CD4-positive, alpha-beta T cell treated with Interleukin-4 for 1 hour (primary cell): Measurements from ENCODE around the gene ZNF217.
"Not testable (repeated sequence)": the region's sequence is repeated elsewhere in the genome, so short reads cannot be mapped to it uniquely, and the experiment has no call there.

Experiments
- DNase-seq, 2 donors: peaks; one replicate each; pipeline ENCODE4 v3.0.0-alpha.2; 2020 to 2022

Gene ZNF217

GRCh38 chr20:53597030-53597482 is 3.4 kb upstream of the ZNF217 start:
- no peak for DNase-seq

- DNase-seq: not testable (repeated sequence)
These were observed 2.8 kb upstream of the ZNF217 start for GRCh38 chr20:53596189-53597001.

DNA sequence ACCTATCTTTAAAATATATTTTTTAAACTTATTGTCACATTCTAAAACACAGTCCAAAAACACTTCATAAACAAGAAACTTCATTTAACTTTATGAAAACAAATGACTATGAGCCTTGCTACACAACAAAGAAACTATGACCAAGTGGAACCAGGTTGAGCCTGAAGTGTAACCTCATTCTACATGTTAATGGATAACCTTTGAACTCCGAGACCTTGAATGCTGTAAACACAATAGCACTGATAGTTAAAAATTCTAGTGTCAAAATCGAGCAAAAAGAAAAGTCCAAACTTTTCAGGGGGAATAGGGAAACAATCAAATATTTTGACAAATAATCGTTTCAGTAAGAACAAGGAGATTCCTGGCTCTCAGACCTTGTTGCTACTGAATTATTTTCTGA is 2.1 kb upstream of the ZNF217 start:
- not testable (repeated sequence) for DNase-seq

GRCh38 chr20:53595018-53595378 is 1.4 kb upstream of the ZNF217 start:
- DNase-seq: no peak

- DNase-seq: peak; percentile 94 to 96
These were observed 704 bp upstream of the ZNF217 start for GRCh38 chr20:53594068-53595017.

DNA sequence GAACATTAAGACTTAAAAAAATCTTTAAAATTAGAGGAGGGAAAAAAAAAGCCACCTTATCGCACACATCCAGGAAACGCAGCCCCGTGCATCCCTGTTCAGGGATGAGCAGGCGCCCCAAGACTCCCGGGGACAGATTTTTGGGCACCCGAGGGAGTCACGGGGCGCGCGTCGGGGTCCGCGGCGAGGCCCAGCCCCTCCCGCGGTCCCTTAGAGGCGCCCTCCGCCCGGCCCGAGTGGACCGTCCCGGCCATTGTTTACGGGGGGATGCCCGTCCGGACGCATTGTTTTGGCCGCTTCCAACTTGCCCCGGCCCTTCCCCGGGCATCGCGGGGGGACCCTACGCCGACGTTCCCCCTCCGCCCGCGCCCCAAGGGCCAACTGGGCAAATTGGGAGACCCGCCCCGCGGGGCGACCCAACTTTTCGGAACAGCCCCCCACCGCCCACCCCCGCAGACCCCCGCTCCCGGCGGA is 610 bp downstream of the ZNF217 start:
- DNase-seq: peak; percentile 30 to 37

GRCh38 chr20:53592454-53592991 is 1.1 kb downstream of the ZNF217 start:
- peak; percentile 67 to 74 for DNase-seq

- not testable (repeated sequence) for DNase-seq
These were observed 1.6 kb downstream of the ZNF217 start for GRCh38 chr20:53591941-53592441.

- not testable (repeated sequence) for DNase-seq
These were observed 2.4 kb downstream of the ZNF217 start for GRCh38 chr20:53591206-53591741.

DNA sequence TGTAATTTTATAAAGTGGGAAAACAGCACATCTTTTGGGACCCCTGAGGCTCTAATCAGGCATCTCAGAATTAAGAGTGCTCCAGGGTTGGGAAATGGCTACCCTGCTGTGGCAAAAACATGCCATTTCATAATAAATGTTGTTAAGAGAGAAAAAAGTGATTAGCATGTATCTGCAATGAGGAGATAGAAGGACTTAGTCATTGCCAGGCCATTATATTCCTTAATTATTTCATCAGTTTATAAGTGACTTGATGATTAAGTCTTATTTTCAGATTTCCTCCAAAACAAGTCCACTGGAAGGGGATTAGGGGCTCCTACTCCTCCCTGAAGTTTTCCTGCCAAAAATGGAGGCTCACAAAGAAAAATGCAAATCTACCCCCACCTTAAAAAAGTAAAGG is 3.0 kb downstream of the ZNF217 start:
- DNase-seq: not testable (repeated sequence)

GRCh38 chr20:53590122-53590521 is 3.5 kb downstream of the ZNF217 start:
- not testable (repeated sequence) for DNase-seq

DNA sequence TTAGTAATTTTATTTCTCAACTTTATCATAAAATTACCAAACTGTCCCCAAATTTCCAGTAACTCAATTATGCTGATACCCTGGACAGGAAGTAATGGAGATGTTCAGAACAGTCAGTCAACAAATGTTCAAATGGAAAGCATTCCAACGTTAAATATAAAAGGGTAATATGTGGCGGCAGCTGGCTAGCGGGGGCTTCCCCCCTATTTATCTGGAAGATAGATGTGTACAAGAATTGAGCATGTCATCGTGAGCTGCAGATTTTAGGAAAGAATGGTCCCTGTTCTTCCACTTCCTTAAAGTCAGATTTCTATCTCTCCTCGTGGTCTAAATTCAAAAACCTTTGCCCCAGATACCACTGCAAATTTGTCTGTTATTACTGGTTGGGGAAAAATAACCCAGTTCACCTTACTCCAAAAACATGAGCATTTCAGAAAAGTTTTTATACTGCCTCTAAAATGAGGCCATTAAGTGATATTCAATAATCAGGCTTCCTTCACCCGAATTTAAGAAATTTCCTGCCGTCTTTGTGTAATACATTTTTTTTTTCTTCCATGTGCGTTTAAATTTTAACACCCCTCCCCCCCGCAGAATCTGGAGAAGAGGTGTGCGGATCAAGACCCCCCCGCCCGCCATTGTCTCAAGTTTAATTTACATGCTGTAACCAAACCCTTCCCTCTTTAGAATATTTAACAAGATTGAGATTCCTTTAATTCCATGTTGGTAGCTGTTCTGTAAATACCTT is 4.1 kb downstream of the ZNF217 start:
- DNase-seq: peak; percentile 38 to 57

DNA sequence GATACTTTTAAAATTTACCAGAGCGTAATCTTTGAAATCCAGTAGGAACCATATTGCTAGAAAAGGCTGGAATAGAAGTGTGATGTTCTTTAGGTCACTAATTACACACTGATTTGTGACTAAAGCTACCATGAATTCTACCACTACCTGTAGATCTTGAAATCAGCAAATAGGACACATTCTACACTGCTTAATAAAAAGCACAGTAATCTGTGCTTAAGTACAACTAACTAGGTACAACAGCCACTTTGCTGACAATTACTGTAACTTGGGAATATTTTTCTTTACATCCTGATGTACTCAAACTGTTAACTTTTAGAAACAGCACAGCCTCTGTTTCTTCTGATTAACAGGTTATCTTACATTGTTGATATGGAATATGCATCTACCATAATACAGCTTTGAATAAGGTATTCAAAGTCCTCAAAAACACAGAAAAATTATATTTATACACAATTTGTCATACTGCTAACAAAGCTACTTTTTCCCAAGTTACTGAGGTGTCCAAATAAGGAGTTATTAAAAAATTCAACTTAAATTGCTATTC is 6.4 kb downstream of the ZNF217 start:
- not testable (repeated sequence) for DNase-seq

GRCh38 chr20:53586640-53587039 is 7.0 kb downstream of the ZNF217 start:
- DNase-seq: no peak

- DNase-seq: peak in 1 of 2 donors; percentile 36
These were observed 7.7 kb downstream of the ZNF217 start for GRCh38 chr20:53585910-53586309.

DNA sequence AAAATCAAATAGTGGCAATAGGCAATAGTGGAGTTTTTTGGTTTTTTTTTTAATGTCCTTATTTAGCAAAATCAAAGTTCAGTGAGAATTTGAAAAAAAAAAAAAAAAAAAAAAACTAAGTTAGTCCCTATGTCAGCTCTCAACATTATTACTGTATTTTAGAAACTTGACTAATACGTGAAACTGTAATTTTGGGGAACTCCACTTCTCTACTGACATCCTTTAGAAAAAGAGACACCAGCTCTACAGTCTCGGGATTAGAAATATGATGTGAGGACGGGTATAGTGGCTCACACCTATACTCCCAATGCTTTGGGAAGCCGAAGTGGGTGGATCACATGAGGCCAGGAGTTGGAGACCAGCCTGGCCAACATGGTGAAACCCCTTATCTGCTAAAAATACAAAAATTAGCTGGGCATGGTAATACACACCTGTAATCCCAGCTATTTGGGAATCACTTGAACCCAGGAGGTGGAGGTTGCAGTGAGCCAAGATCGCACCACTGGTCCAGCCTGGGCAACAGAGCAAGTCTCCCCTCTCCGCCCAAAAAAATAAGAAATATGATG is 8.6 kb downstream of the ZNF217 start:
- DNase-seq: peak in 1 of 2 donors; percentile 54

DNA sequence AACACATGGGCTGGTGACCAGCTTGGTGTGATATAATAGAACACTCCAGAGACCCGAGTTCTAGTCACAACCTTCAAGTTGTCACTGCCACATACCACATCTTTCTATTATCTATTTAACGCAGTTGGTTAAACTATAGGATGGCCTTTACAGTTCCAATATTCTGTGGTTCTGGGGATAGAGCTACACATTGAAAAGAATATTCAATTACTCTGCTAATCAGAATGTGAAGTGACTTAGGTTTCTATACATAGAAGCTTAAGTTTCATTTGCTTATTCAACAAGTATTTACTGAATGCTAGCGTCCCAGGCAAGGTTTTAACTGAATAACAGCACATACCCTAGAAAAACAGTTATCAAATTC is 9.1 kb downstream of the ZNF217 start:
- DNase-seq: not testable (repeated sequence)

DNA sequence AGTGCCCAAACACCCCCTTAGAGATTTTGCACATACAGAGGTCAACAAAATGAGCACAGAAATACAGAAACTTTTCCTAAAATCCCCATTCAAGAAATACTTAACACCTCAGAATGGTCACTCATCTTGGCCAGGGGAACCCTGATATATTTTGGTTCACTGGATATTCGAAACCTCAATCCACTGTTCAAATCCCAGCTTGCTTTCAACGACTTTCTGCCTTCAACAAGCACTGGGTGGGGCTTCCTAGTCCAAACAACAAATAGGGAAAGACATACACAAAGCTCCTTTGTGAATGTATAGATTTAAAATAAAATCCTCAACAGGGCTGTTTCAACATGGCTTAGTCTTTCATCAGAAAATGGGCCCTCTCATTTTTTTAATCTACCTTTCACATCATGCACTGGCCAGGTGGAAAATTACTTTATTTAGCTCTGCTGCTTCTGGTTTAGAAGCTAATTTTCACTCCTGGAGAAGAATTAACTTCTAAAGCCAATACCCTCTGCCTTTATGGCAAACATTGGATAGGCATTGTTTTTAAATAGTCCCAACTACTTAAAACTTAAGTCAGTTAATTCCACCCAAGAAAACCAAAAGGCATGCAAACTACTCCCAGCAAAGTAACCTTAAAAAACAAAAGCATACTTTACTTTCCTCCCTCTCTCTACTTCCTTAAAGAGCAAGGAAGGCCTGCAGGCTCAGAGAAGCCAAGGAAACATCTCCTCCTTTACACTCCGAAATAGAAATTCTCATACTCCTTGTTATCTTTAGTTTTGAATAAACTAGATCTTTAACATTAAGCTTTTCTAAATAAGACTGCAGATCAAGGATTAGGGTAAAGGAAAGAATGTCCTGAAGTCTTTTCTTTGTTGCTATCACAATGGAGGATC is 9.7 kb downstream of the ZNF217 start:
- DNase-seq: not testable (repeated sequence)

DNA sequence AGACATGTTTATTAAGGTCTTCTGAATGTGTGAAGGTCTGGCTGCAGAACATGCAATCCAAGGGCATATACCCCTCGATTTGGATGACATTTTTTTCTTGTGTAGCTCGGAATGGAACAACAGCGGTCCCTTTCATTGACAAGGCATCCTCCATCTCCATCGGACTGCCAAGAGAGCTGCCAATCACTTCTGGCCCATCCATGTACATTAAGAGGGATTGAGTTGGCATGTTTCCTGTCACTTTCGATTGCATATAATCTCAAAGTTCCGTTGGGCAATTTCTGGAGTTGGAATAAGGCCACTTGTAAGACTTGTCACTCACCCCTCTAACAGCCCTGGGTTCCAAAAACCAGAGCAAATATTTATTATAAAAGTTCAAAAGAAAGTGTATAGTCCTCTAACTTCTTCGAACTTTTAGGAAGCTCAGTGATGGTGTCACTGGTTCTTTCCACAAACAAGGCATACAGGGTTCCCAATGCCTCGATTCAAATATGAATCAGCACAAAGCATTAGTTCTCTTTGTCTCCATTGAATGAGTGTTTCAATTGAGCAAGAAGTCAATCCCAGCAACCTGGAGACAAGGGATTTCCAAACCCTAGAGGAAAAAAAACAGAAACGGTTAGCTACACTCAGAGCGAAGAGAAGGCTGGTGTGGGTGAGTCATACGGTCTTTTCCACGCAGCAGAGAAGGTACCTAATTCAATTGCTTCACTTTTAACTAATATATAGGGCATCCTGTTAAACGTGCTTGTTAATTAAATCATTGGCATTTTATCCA is 10.9 kb downstream of the ZNF217 start:
- peak; percentile 67 to 71 for DNase-seq

GRCh38 chr20:53582251-53582570 is 11.4 kb downstream of the ZNF217 start:
- DNase-seq: no peak
